ENCODE results near the gene FMNL2. TPM values are rescaled to one million over a fixed set of nuclear protein-coding genes. Genes with fewer than 3 reads are reported as not detected.
A peak's percentile ranks its signal among the peaks of the same experiment; 100 is the strongest.

FMNL2 gene
- total RNA-seq, 1 experiment from 2014 or later, result 50.8 TPM

- no peak for DNase-seq (ENCODE audit: low read depth, low spot score)
- in situ Hi-C loops (cut with HindIII; ENCODE audit: low pct_unique_long_range_greater_than_20kb, low sequenced_read_pairs), result no loop called here
Measured at GRCh38 chr2:152539424-152539823, 204.4 kb downstream of the FMNL2 start.

GRCh38 chr2:152541712-152542111 is 206.7 kb downstream of the FMNL2 start:
- no peak for DNase-seq (ENCODE audit: low read depth, low spot score)
- in situ Hi-C loops (cut with HindIII; ENCODE audit: low pct_unique_long_range_greater_than_20kb, low sequenced_read_pairs), result no loop called here

GRCh38 chr2:152542337-152542994 is 207.5 kb downstream of the FMNL2 start:
- in situ Hi-C loops (cut with HindIII; ENCODE audit: low pct_unique_long_range_greater_than_20kb, low sequenced_read_pairs), result no loop called here

GRCh38 chr2:152542995-152543481 is 208.1 kb downstream of the FMNL2 start:
- in situ Hi-C loops (cut with HindIII; ENCODE audit: low pct_unique_long_range_greater_than_20kb, low sequenced_read_pairs), result no loop called here
- DNase-seq (ENCODE audit: low read depth, low spot score), result peak; percentile 93

More at GRCh38 chr2:152542337-152542994, 207.5 kb downstream of the FMNL2 start:
- DNase-seq (ENCODE audit: low read depth, low spot score), result no peak

GRCh38 chr2:152543717-152544116 is 208.7 kb downstream of the FMNL2 start:
- DNase-seq (ENCODE audit: low read depth, low spot score), result no peak
- in situ Hi-C loops (cut with HindIII; ENCODE audit: low pct_unique_long_range_greater_than_20kb, low sequenced_read_pairs), result no loop called here

GRCh38 chr2:152544638-152545037 is 209.7 kb downstream of the FMNL2 start:
- DNase-seq (ENCODE audit: low read depth, low spot score), result no peak
- in situ Hi-C loops (cut with HindIII; ENCODE audit: low pct_unique_long_range_greater_than_20kb, low sequenced_read_pairs), result no loop called here

GRCh38 chr2:152546230-152546837 is 211.4 kb downstream of the FMNL2 start:
- in situ Hi-C loops (cut with HindIII; ENCODE audit: low pct_unique_long_range_greater_than_20kb, low sequenced_read_pairs), result no loop called here
- DNase-seq (ENCODE audit: low read depth, low spot score), result no peak

- no peak for DNase-seq (ENCODE audit: low read depth, low spot score)
- in situ Hi-C loops (cut with HindIII; ENCODE audit: low pct_unique_long_range_greater_than_20kb, low sequenced_read_pairs), result no loop called here
Measured at GRCh38 chr2:152548111-152548875, 213.3 kb downstream of the FMNL2 start.

GRCh38 chr2:152548996-152549395 is 214.0 kb downstream of the FMNL2 start:
- no peak for DNase-seq (ENCODE audit: low read depth, low spot score)
- in situ Hi-C loops (cut with HindIII; ENCODE audit: low pct_unique_long_range_greater_than_20kb, low sequenced_read_pairs), result no loop called here

GRCh38 chr2:152549423-152549822 is 214.4 kb downstream of the FMNL2 start:
- in situ Hi-C loops (cut with HindIII; ENCODE audit: low pct_unique_long_range_greater_than_20kb, low sequenced_read_pairs), result no loop called here
- no peak for DNase-seq (ENCODE audit: low read depth, low spot score)

GRCh38 chr2:152550386-152550785 is 215.4 kb downstream of the FMNL2 start:
- in situ Hi-C loops (cut with HindIII; ENCODE audit: low pct_unique_long_range_greater_than_20kb, low sequenced_read_pairs), result no loop called here
- DNase-seq (ENCODE audit: low read depth, low spot score), result no peak

- DNase-seq (ENCODE audit: low read depth, low spot score), result no peak
- in situ Hi-C loops (cut with HindIII; ENCODE audit: low pct_unique_long_range_greater_than_20kb, low sequenced_read_pairs), result no loop called here
Measured at GRCh38 chr2:152552888-152553287, 217.9 kb downstream of the FMNL2 start.

- DNase-seq (ENCODE audit: low read depth, low spot score), result no peak
Measured at GRCh38 chr2:152553518-152553917, 218.5 kb downstream of the FMNL2 start.

GRCh38 chr2:152555048-152555447 is 220.1 kb downstream of the FMNL2 start:
- in situ Hi-C loops (cut with HindIII; ENCODE audit: low pct_unique_long_range_greater_than_20kb, low sequenced_read_pairs), result no loop called here
- peak; percentile 64 for DNase-seq (ENCODE audit: low read depth, low spot score)

More at GRCh38 chr2:152553518-152553917, 218.5 kb downstream of the FMNL2 start:
- in situ Hi-C loops (cut with HindIII; ENCODE audit: low pct_unique_long_range_greater_than_20kb, low sequenced_read_pairs), result no loop called here

GRCh38 chr2:152556506-152556905 is 221.5 kb downstream of the FMNL2 start:
- no peak for DNase-seq (ENCODE audit: low read depth, low spot score)
- in situ Hi-C loops (cut with HindIII; ENCODE audit: low pct_unique_long_range_greater_than_20kb, low sequenced_read_pairs), result no loop called here

GRCh38 chr2:152557273-152557888 is 222.4 kb downstream of the FMNL2 start:
- no peak for DNase-seq (ENCODE audit: low read depth, low spot score)

GRCh38 chr2:152558158-152558984 is 223.4 kb downstream of the FMNL2 start:
- in situ Hi-C loops (cut with HindIII; ENCODE audit: low pct_unique_long_range_greater_than_20kb, low sequenced_read_pairs), result no loop called here
- DNase-seq (ENCODE audit: low read depth, low spot score), result peak; percentile 93

More at GRCh38 chr2:152557273-152557888, 222.4 kb downstream of the FMNL2 start:
- in situ Hi-C loops (cut with HindIII; ENCODE audit: low pct_unique_long_range_greater_than_20kb, low sequenced_read_pairs), result no loop called here

All from SK-MEL-5 (cell line).